Keratinocyte (primary cell): ENCODE results near the gene HDAC7. TPM values are rescaled to one million over a fixed set of nuclear protein-coding genes. Genes with fewer than 3 reads are reported as not detected.

Experiments used
- DNase-seq: peaks from one replicate; pipeline ENCODE4 v3.0.0-alpha.2; 2011; ENCODE audit warnings: low read depth, missing footprints, low spot score
- FAIRE-seq: peaks from 2 replicates; lab custom pipeline; 2011; peaks lifted over from hg19 to GRCh38; lab: Jason Lieb, UNC
- H2AFZ ChIP-seq: 2 replicates; pipeline ENCODE4 v1.6.0; 2012; ENCODE audit warnings: low read length, control low read depth, inconsistent platforms; ENCODE audit not compliant: control insufficient read depth
- H3K27ac ChIP-seq: 2 replicates; pipeline ENCODE4 v1.5.1; 2011; ENCODE audit warnings: low read length; ENCODE audit not compliant: control insufficient read depth, insufficient read depth
- H3K27me3 ChIP-seq: 3 replicates; pipeline ENCODE4 v1.6.0; 2011; ENCODE audit warnings: low read length; ENCODE audit not compliant: control insufficient read depth, insufficient read depth; ENCODE audit errors: extremely low read depth
- H3K36me3 ChIP-seq, 2 experiments: 2 replicates in 1 of 2; 3 replicates in 1 of 2; pipeline ENCODE4 v1.5.1; 2011; ENCODE audit warnings: low read length in 2 of 2, mild to moderate bottlenecking in 1 of 2; ENCODE audit not compliant: control insufficient read depth in 2 of 2, insufficient read depth in 2 of 2; ENCODE audit errors: extremely low read depth in 1 of 2
- H3K4me1 ChIP-seq: 3 replicates; pipeline ENCODE4 v1.5.1; 2011; ENCODE audit warnings: low read length; ENCODE audit not compliant: control insufficient read depth, insufficient read depth; ENCODE audit errors: extremely low read depth
- H3K4me2 ChIP-seq: 3 replicates; pipeline ENCODE4 v1.6.0; 2011; ENCODE audit warnings: low read depth, low read length; ENCODE audit not compliant: control insufficient read depth, insufficient read depth; ENCODE audit errors: extremely low read depth
- H3K4me3 ChIP-seq, 3 experiments: fragments of 200-600 bp in 1 of 3; sonication (generic) in 1 of 3; 2 replicates in 2 of 3; 3 replicates in 1 of 3; pipeline ENCODE4 v1.5.1; 2011 to 2016; ENCODE audit warnings: low read length in 3 of 3, mild to moderate bottlenecking in 3 of 3, control low read depth in 2 of 3, inconsistent platforms in 1 of 3, low read depth in 1 of 3, mixed read lengths in 1 of 3, mixed run types in 1 of 3, moderate library complexity in 1 of 3; ENCODE audit not compliant: control insufficient read depth in 2 of 3, insufficient read depth in 2 of 3; ENCODE audit errors: extremely low read depth in 1 of 3
- H3K79me2 ChIP-seq: 2 replicates; pipeline ENCODE4 v1.6.0; 2012; ENCODE audit warnings: low read length; ENCODE audit not compliant: control insufficient read depth, insufficient read depth
- H3K9ac ChIP-seq: 3 replicates; pipeline ENCODE4 v1.6.0; 2011; ENCODE audit warnings: low read length; ENCODE audit not compliant: control insufficient read depth, insufficient read depth; ENCODE audit errors: extremely low read depth
- H3K9me1 ChIP-seq: 3 replicates; pipeline ENCODE4 v1.6.0; 2011; ENCODE audit warnings: low read length; ENCODE audit not compliant: control insufficient read depth, insufficient read depth; ENCODE audit errors: extremely low read depth
- H3K9me3 ChIP-seq: 2 replicates; pipeline ENCODE4 v1.5.1; 2012; ENCODE audit warnings: low read depth, low read length; ENCODE audit not compliant: control insufficient read depth
- H4K20me1 ChIP-seq: 3 replicates; pipeline ENCODE4 v1.6.0; 2011; ENCODE audit warnings: low read length; ENCODE audit not compliant: control insufficient read depth, insufficient read depth; ENCODE audit errors: extremely low read depth
- EZH2 ChIP-seq: IDR thresholded peaks from one replicate; pipeline ENCODE4 v1.6.1; 2012; ENCODE audit warnings: inconsistent platforms, mild to moderate bottlenecking, low read length, moderate library complexity
- dilution Hi-C: fragments of 300-500 bp; cut with MboI; formaldehyde crosslinking; loops from one replicate; pipeline ENCODE4 v1.7.0; 2020; ENCODE audit warnings: low sequenced_read_pairs; ENCODE audit not compliant: extremely low pct_ligation_motif_present
- polyA plus RNA-seq, 5 experiments: library from polyadenylated mRNA; depleted of rRNA in 3 of 5; stranded (reverse) in 3 of 5; stranded (forward) in 1 of 5; unstranded in 1 of 5; fragments of >200 nt; gene quantifications; 1 replicate in 1 of 5; 2 replicates in 3 of 5; 3 replicates in 1 of 5; pipeline versions ENCODE4 v1.2.1 to v1.2.3, GENCODE V29; 2011 to 2012; ENCODE audit warnings: missing spikeins in 2 of 5, low read depth in 1 of 5, low replicate concordance in 1 of 5
- TF ChIP-seq, protein P1 (sequence below), 3 experiments: IDR thresholded peaks in 1 of 3; conservative IDR thresholded peaks in 1 of 3; optimal IDR thresholded peaks in 1 of 3; 2 replicates in 2 of 3; 3 replicates in 1 of 3; pipeline versions ENCODE3 to v1.5.1; 2011; ENCODE audit warnings: low read length in 3 of 3, mild to moderate bottlenecking in 3 of 3, moderate library complexity in 2 of 3, control low read depth in 1 of 3, inconsistent platforms in 1 of 3; ENCODE audit not compliant: insufficient read depth in 2 of 3; ENCODE audit errors: extremely low read depth in 1 of 3

Gene HDAC7
- polyA plus RNA-seq, 1 donor (not counting 4 experiments of a cell fraction or from before 2014, with no cell fraction given) = 17.0 TPM

DNA sequence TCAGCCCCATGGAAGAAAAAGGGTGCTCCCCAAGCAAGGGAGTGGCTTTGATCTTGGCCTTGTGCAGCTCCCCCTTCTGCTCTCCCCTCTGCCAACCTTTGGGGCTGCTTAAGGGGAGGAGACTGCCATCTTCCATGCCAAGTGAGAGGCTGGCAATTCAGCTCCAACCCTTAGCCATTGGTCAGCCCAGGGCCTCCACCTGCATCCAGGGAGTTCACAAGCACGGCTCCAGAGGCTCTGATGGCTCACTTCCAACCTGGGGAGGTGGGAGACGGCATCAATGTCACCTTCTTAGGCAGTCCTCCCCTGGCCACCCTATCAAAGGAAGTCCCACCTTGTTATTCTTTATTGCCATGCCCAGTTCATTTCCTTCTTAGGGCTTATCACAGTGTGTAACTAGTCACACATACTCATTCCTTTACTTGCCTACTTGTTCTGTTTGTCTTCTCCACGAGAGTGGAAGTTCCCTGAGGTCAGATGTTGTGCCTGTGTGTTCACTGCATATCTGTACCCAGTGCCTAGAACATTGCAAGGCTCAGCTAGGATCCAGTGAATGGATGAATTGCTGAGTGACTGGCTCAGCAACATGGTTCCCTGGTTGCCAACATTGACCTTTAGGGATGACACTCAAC lies 5.0 kb downstream of the HDAC7 start:
- DNase-seq (no peak), FAIRE-seq (no peak)
- no peaks in the 10 kb centered on the region for H3K27me3 ChIP-seq
- no peak overlapping the region for H3K4me3 ChIP-seq
- no peak overlapping the region for H3K4me2 ChIP-seq
- peaks cover 7% of the 10 kb centered on the region for H4K20me1 ChIP-seq
- H3K9me1 ChIP-seq = peaks cover 19% of the 10 kb centered on the region
- peaks cover 94% of the 10 kb centered on the region for H3K79me2 ChIP-seq
- no peak for TF ChIP-seq EZH2
- TF ChIP-seq, protein P1, sequence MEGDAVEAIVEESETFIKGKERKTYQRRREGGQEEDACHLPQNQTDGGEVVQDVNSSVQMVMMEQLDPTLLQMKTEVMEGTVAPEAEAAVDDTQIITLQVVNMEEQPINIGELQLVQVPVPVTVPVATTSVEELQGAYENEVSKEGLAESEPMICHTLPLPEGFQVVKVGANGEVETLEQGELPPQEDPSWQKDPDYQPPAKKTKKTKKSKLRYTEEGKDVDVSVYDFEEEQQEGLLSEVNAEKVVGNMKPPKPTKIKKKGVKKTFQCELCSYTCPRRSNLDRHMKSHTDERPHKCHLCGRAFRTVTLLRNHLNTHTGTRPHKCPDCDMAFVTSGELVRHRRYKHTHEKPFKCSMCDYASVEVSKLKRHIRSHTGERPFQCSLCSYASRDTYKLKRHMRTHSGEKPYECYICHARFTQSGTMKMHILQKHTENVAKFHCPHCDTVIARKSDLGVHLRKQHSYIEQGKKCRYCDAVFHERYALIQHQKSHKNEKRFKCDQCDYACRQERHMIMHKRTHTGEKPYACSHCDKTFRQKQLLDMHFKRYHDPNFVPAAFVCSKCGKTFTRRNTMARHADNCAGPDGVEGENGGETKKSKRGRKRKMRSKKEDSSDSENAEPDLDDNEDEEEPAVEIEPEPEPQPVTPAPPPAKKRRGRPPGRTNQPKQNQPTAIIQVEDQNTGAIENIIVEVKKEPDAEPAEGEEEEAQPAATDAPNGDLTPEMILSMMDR (optimal IDR thresholded peaks at IDR 0.05 in 1 of 3, IDR thresholded peaks at IDR 0.05 in 1 of 3, conservative IDR thresholded peaks at IDR 0.05 in 1 of 3; ENCODE audit: extremely low read depth in 1 of 3, insufficient read depth in 2 of 3, low read length in 3 of 3) = no peak
- no peak overlapping the region for H3K9ac ChIP-seq
- H3K9me3 ChIP-seq = no peaks in the 10 kb centered on the region
- H2AFZ ChIP-seq = no peak overlapping the region
- peaks cover 65% of the 10 kb centered on the region for H3K4me1 ChIP-seq
- H3K27ac ChIP-seq = no peak overlapping the region
- H3K36me3 ChIP-seq = peaks cover 6 to 27% of the 10 kb centered on the region in 2 experiments
- dilution Hi-C loops = no loop called here

DNA sequence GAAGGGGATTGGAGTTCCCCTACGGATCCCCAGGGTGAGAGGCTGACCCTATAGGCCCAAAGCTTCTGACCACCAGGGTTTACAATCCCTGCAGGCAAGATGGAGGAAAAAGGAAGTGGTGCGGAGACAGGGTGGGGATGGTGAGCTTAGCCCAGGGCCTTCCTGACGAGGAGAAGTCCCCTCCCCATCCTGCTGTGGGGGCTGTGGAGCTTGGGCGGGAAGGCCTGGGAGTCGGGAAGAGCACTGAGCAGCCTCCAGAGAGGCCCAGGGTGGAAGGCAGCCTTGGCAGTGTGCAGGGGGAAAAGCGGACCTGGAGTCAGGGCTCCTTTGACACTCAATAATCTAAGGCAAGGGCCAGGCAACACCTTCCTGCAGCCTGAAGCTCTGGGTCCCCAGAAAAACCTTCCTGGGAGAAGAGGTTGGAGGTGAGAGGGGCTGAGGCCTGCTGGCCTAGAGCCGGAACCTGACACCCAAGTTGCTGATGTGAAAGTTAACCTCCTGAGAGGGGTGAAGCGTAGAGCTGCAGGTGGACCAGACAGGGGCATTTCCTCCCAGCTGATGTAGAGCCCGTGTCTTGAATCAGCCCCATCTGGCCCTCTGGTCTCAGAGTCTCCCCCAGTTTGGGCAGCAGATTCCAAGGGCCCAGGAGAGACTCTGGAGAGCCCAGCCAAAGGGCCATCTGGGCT lies 6.0 kb downstream of the HDAC7 start:
- Histone ChIP-seq H3K36me3 (peaks cover 6 to 27% of the 10 kb centered on the region in 2 experiments), H3K9ac (peak overlapping the region; percentile 73), H3K4me3 (peak overlapping the region in 2 of 3 experiments; percentile 53 to 54), H3K27ac (peak overlapping the region; percentile 95), H3K9me3 (no peaks in the 10 kb centered on the region), H3K27me3 (no peaks in the 10 kb centered on the region), H3K4me2 (peak overlapping the region; percentile 85), H4K20me1 (peaks cover 10% of the 10 kb centered on the region), H3K9me1 (peaks cover 19% of the 10 kb centered on the region), H3K4me1 (peaks cover 73% of the 10 kb centered on the region), H3K79me2 (peaks cover 96% of the 10 kb centered on the region), H2AFZ (no peak overlapping the region)
- TF ChIP-seq, protein P1 (optimal IDR thresholded peaks at IDR 0.05 in 1 of 3, IDR thresholded peaks at IDR 0.05 in 1 of 3, conservative IDR thresholded peaks at IDR 0.05 in 1 of 3; ENCODE audit: extremely low read depth in 1 of 3, insufficient read depth in 2 of 3, low read length in 3 of 3) = no peak
- no peak for TF ChIP-seq EZH2
- DNase-seq (no peak), FAIRE-seq (no peak)
- dilution Hi-C loops = no loop called here
